NCI-H446 (cell line): ENCODE measurements around the gene MS4A4E.
"Not testable (repeated sequence)": the region's sequence is repeated elsewhere in the genome, so short reads cannot be mapped to it uniquely, and the experiment has no call there.

Experiments used
- DNase-seq, 2 experiments: peaks; one replicate each; lab custom pipeline; 2025; lab: John Stamatoyannopoulos, UW

Gene MS4A4E

GRCh38 chr11:60242740-60243239 lies at the start of gene MS4A4E:
MS4A4E (minus strand) TSS chr11:60243137; CDS start chr11:60230055, 13,082 bp downstream.
- DNase-seq = no peak

GRCh38 chr11:60292145-60292544 lies 49.2 kb upstream of the MS4A4E start:
- no peak for DNase-seq

- no peak for DNase-seq
These were observed 45.6 kb upstream of the MS4A4E start for GRCh38 chr11:60288531-60288930.

- DNase-seq = not testable (repeated sequence)
These were observed 42.6 kb upstream of the MS4A4E start for GRCh38 chr11:60285411-60286126.

- DNase-seq = no peak
These were observed 39.3 kb upstream of the MS4A4E start for GRCh38 chr11:60282286-60282685.

GRCh38 chr11:60281485-60281884 lies 38.5 kb upstream of the MS4A4E start:
- DNase-seq = no peak

DNA sequence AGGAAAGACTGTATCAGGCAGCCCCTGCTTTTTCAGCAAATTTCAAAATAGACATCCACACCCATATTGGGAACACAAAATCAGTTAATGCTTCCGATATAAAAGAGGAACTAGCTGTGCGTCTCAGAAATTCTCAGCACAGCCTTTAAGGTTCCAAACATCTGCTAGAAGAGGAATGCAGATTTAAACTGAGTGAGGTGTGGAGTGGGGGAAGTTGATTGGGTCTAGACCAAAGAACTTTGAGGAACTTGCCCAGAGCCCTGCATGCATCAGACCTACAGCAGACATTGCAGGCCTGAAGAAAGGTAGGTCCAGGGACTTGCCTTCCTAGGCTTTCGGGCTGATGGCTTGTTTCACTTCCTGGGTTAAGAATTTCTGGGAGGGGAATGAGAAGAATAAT lies 37.5 kb upstream of the MS4A4E start, which contains the start of gene MS4A4A:
Gene MS4A4A, plus strand, starts transcription at position 255 of the 400 bp plus-strand sequence. Its CDS starts 10 bp downstream, at position 265.
- no peak for DNase-seq

- no peak for DNase-seq
These were observed 31.5 kb upstream of the MS4A4E start for GRCh38 chr11:60274416-60274815.

- peak; percentile 31 to 55 for DNase-seq
These were observed 22.7 kb upstream of the MS4A4E start for GRCh38 chr11:60265373-60266214.

- DNase-seq = no peak
These were observed 21.7 kb upstream of the MS4A4E start for GRCh38 chr11:60264644-60265043.

DNA sequence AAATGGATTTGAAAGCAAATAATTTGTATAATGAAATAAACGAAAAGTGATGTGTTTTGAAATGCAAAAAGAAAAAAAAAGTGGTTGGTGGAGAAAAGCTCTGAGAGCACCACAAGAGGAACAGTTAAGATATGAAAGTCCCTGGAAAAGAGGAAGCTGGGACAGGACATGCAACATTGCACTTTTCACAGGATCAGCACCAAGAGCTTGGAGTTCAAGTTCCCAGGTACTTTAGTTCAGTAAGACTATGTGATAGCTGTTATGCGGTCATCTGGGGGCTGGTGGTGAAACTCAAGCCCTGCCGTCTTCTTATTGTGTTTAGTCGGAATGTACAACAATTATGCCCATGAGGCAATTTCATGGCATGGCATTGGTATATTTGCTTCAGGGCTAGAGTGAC lies 20.5 kb upstream of the MS4A4E start:
- DNase-seq = no peak

DNA sequence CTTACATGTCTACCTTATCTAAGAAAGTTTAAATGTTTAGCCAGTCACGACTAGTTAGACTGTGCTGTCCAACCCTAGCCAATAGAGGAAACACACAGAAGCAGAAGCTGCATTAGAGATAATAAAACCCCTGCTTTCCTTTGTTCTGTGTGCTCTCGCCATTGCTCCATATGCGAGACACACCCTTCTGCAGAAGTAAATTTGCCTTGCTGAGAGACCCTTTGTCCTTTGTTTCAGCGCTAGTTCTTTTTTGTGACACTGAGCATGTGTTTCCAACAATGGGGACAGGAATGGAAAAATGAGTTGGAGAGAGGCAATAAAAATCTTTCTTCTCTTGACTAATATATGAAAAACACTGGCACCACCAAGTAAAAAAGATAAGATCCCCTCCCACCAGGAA lies 18.1 kb upstream of the MS4A4E start:
- no peak for DNase-seq

DNA sequence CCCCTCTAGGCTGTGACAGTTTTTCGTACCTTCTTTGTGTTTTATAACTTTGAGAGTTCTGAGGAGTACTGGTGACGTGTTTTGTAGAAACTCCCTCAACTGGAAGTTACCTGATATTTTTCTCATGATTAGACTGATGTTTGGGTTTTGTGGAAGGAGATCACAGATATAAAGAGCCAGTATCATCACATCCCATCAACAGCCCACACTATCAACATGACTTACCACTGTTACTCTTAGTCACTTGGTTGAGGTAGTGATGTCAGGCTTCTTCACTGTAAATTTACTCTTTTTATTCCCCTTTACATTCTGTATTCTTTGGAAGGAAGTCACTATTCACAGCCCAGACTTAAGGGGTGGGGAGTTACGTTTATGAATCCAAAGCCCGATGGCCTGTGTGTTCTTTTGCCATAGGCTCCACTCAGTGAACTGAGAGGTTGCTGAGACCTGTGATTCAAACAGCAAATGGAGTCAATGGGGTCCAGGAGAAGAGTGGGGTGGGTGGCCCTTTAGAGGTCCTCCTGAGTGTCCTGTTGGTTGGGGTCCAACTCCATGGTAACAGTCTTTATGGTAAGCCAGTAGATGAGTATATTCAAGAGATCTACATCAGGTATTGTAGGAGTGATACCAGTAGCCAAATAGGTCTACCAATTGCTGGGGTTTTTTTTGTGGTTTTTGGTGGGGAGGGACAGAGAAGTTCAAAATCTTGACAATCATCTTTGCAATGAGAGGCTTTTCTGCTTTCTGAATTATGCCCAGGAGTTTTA lies 15.2 kb upstream of the MS4A4E start:
- DNase-seq = no peak

GRCh38 chr11:60252213-60253108 lies 9.5 kb upstream of the MS4A4E start:
- DNase-seq = no peak

DNA sequence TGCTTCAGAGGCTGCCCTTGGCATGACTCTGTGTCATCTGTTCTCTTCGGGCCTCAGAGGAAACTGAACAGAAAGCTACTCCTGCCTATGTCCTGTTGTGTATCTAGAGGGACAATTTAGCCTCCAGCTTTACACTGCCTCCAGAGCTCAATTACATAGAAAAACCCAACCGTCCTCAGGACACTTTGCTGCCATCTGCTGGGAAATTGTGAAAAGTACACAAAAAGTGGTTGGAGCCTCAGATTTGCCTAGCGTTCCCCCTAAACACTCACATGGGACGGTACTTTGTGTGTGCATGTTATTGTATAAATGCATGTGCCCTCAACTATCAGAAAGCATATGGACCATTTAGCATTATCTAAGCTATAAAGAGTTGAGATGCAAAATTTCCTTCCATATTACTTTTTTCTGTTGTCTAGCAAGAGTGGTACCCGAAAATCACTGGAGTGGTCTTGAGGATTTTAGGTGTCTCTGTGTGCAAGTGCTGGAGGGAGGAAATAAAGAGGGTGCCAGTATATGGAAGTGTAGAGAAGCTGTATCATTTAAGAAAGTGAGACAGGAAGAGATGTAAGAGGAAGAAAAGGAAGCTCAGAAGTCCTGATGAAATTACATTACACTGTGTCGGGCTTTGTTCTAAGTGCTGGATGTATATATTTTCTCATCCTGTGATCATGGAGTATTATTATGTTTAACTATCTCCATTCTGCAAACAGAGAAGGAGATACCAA lies 8.7 kb upstream of the MS4A4E start:
- DNase-seq = peak; percentile 3 to 54

- no peak for DNase-seq
These were observed 1.2 kb downstream of the MS4A4E start for GRCh38 chr11:60241786-60242185.

GRCh38 chr11:60240662-60241061 lies 2.3 kb downstream of the MS4A4E start:
- no peak for DNase-seq

- no peak for DNase-seq
These were observed 7.6 kb downstream of the MS4A4E start for GRCh38 chr11:60235321-60235720.

- no peak for DNase-seq
These were observed 12.3 kb downstream of the MS4A4E start for GRCh38 chr11:60230681-60231080.

- no peak for DNase-seq
These were observed 20.8 kb downstream of the MS4A4E start for GRCh38 chr11:60222141-60222540.
